HepG2 (cell line): ENCODE data around the gene BIRC3. TPM values are rescaled to one million over a fixed set of nuclear protein-coding genes. Genes with fewer than 3 reads are reported as not detected.
A peak's percentile ranks its signal among the peaks of the same experiment; 100 is the strongest.

Experiments
- ATF7-NPFF ChIP-seq: sonication (generic); formaldehyde crosslinking; IDR thresholded peaks from 2 replicates; pipeline ENCODE4 v1.8.1; 2023; ENCODE audit warnings: mild to moderate bottlenecking, low read depth, missing genetic modification reagents, moderate library complexity
- HDAC2 ChIP-seq: sonication (generic); formaldehyde crosslinking; IDR thresholded peaks from 2 replicates; pipeline ENCODE4 v1.4.0; 2020; ENCODE audit warnings: missing genetic modification reagents
- HOXA7 ChIP-seq: sonication (generic); formaldehyde crosslinking; IDR thresholded peaks from 2 replicates; pipeline ENCODE4 v1.8.1; 2022; ENCODE audit warnings: mild to moderate bottlenecking, missing genetic modification reagents, moderate library complexity
- IKZF1 ChIP-seq: fragments of 450-650 bp; IDR thresholded peaks from 2 replicates; pipeline ENCODE4 v1.7.1; 2016
- MIER3 ChIP-seq: IDR thresholded peaks from 2 replicates; pipeline ENCODE4 v1.6.1; 2016; ENCODE audit warnings: missing compliant biosample characterization, borderline replicate concordance
- MTA1 ChIP-seq: sonication (generic); formaldehyde crosslinking; IDR thresholded peaks from 2 replicates; pipeline ENCODE4 v1.4.0; 2020; ENCODE audit warnings: missing genetic modification reagents, mild to moderate bottlenecking, borderline replicate concordance
- MYNN ChIP-seq: sonication (generic); formaldehyde crosslinking; IDR thresholded peaks from 2 replicates; pipeline ENCODE4 v1.4.0; 2020; ENCODE audit warnings: mild to moderate bottlenecking, low read depth, missing genetic modification reagents
- NBN ChIP-seq: fragments of 450-650 bp; conservative IDR thresholded peaks from 2 replicates; pipeline ENCODE4 v1.6.1; 2017
- PHB2 ChIP-seq: fragments of 450-650 bp; IDR thresholded peaks from 2 replicates; pipeline ENCODE4 v1.6.1; 2018; ENCODE audit not compliant: partially characterized antibody
- PRPF4 ChIP-seq: fragments of 200-400 bp; formaldehyde crosslinking; IDR thresholded peaks from 2 replicates; pipeline ENCODE4 v1.6.1; 2016; ENCODE audit warnings: low read length, low read depth; ENCODE audit not compliant: poor library complexity, severe bottlenecking
- RORA ChIP-seq: sonication (generic); formaldehyde crosslinking; IDR thresholded peaks from 2 replicates; pipeline ENCODE4 v1.5.0; 2020; ENCODE audit warnings: mild to moderate bottlenecking, missing genetic modification reagents, moderate library complexity
- SRSF4 ChIP-seq: fragments of 200-400 bp; formaldehyde crosslinking; IDR thresholded peaks from one replicate; pipeline ENCODE4 v1.6.1; 2018; ENCODE audit warnings: mild to moderate bottlenecking, low read depth, low read length, moderate library complexity; ENCODE audit not compliant: poor library complexity, severe bottlenecking
- SRY ChIP-seq: sonication (generic); formaldehyde crosslinking; IDR thresholded peaks from 2 replicates; pipeline ENCODE4 v1.8.0; 2022; ENCODE audit warnings: mild to moderate bottlenecking, missing genetic modification reagents
- TEAD2 ChIP-seq: sonication (generic); formaldehyde crosslinking; IDR thresholded peaks from 2 replicates; pipeline ENCODE4 v1.9.0; 2021; ENCODE audit warnings: missing genetic modification reagents
- ZBTB49 ChIP-seq: sonication (generic); formaldehyde crosslinking; IDR thresholded peaks from 2 replicates; pipeline ENCODE4 v1.4.0; 2020; ENCODE audit warnings: missing genetic modification reagents, borderline replicate concordance
- ZFP90 ChIP-seq: sonication (generic); formaldehyde crosslinking; IDR thresholded peaks from 2 replicates; pipeline ENCODE4 v1.8.0; 2022; ENCODE audit warnings: missing genetic modification reagents, mild to moderate bottlenecking, inconsistent platforms, borderline replicate concordance
- ZNF160 ChIP-seq: sonication (generic); formaldehyde crosslinking; IDR thresholded peaks from 2 replicates; pipeline ENCODE4 v1.8.0; 2022; ENCODE audit warnings: mild to moderate bottlenecking, inconsistent platforms, missing genetic modification reagents
- ZNF317 ChIP-seq: sonication (generic); formaldehyde crosslinking; IDR thresholded peaks from 2 replicates; pipeline ENCODE4 v1.5.0; 2020; ENCODE audit warnings: mild to moderate bottlenecking, missing genetic modification reagents
- ZNF335 ChIP-seq: sonication (generic); formaldehyde crosslinking; IDR thresholded peaks from 2 replicates; pipeline ENCODE4 v1.4.0; 2020; ENCODE audit warnings: missing genetic modification reagents
- ZNF432 ChIP-seq: sonication (generic); formaldehyde crosslinking; IDR thresholded peaks from 2 replicates; pipeline ENCODE4 v1.5.0; 2020; ENCODE audit warnings: missing genetic modification reagents, mild to moderate bottlenecking, borderline replicate concordance
- ZNF510 ChIP-seq: sonication (generic); formaldehyde crosslinking; IDR thresholded peaks from 2 replicates; pipeline ENCODE4 v1.4.0; 2020; ENCODE audit warnings: low read depth, mild to moderate bottlenecking, missing genetic modification reagents
- ZNF776 ChIP-seq: sonication (generic); formaldehyde crosslinking; IDR thresholded peaks from 2 replicates; pipeline ENCODE4 v1.4.0; 2020; ENCODE audit warnings: mild to moderate bottlenecking, missing genetic modification reagents
- ZNF784 ChIP-seq: sonication (generic); formaldehyde crosslinking; IDR thresholded peaks from 2 replicates; pipeline ENCODE4 v1.5.1; 2020; ENCODE audit warnings: missing genetic modification reagents, mild to moderate bottlenecking, borderline replicate concordance
- ZNF83 ChIP-seq: sonication (generic); formaldehyde crosslinking; IDR thresholded peaks from 2 replicates; pipeline ENCODE4 v1.4.0; 2020; ENCODE audit warnings: missing genetic modification reagents, mild to moderate bottlenecking, borderline replicate concordance
- ZNF878 ChIP-seq: sonication (generic); formaldehyde crosslinking; IDR thresholded peaks from 2 replicates; pipeline ENCODE4 v1.8.1; 2023; ENCODE audit warnings: mild to moderate bottlenecking, missing genetic modification reagents, moderate library complexity
- polyA plus RNA-seq, 8 experiments: library from polyadenylated mRNA; depleted of rRNA in 3 of 8; stranded (reverse) in 7 of 8; unstranded in 1 of 8; fragments of >200 nt; fragmentation: Illumina TruSeq in 4 of 8; extraction: Trizol in 4 of 8; gene quantifications; 2 replicates each; pipeline versions ENCODE4 v1.2.1 to v1.2.3, GENCODE V29; 2011 to 2016; ENCODE audit warnings: low read depth in 4 of 8, missing spikeins in 1 of 8, mixed read lengths in 1 of 8; ENCODE audit not compliant: insufficient read depth in 1 of 8
- total RNA-seq, 5 experiments: library from RNA; depleted of rRNA; stranded (reverse); fragments of >200 nt; fragmentation: Illumina TruSeq; extraction: Trizol; gene quantifications; 2 replicates each; pipeline ENCODE4 v1.2.3, GENCODE V29; 2016; ENCODE audit warnings: low read depth in 1 of 5
- TF ChIP-seq, protein P1 (sequence below): sonication (generic); formaldehyde crosslinking; IDR thresholded peaks from 2 replicates; pipeline ENCODE4 v1.8.1; 2023; ENCODE audit warnings: mild to moderate bottlenecking, inconsistent platforms, moderate library complexity, missing genetic modification reagents, borderline replicate concordance
- TF ChIP-seq, protein P2 (sequence below): IDR thresholded peaks from 2 replicates; pipeline ENCODE4 v1.6.1; 2016; ENCODE audit warnings: missing genetic modification reagents, missing compliant biosample characterization

BIRC3 gene
- total and polyA plus RNA-seq, 2 of the 13 experiments (the other 11 are each of a cell fraction or from before 2014, with no cell fraction given), result 0.41 to 4.2 TPM

DNA sequence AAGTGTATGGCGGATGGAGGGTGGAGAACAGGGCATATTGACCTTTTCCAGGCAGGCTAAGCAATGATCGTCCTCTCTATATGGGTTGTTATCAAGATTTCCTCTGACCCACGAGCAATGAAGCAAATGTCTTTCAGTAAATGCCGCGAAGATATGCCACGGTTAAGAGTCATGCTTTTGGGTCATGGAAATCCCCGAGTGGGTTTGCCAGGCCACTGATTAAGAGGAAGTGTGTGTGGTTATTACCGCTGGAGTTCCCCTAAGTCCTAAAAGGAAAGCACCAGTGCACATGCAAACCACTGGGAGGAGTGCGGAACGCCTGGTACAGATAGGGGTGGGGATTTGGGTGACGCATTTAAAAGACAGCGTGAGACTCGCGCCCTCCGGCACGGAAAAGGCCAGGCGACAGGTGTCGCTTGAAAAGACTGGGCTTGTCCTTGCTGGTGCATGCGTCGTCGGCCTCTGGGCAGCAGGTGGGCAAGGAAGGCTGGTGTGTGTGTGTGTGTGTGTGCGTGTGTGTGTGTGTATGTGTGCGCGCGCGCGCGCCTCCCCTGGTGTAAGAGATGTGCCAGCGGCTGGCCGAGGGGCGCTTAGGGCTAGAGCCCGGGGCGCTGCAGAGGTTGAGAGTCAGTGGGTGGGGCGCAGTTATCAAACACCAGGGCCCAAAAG is at the start of gene BIRC3 (continued):
- TF ChIP-seq ZFP90 (no peak), PRPF4 (no peak), MYNN (CRISPR knock-in tag) (no peak), HOXA7 (CRISPR knock-in tag) (no peak), HDAC2 (no peak), ATF7-NPFF (CRISPR knock-in tag) (0 out of 2 replicates have a peak, but pooled peaks have one; percentile 42), ZBTB49 (CRISPR knock-in tag) (no peak), TEAD2 (no peak), NBN (no peak), RORA (CRISPR knock-in tag) (no peak), ZNF160 (CRISPR knock-in tag) (no peak), ZNF878 (no peak), ZNF317 (peak; percentile 65; the same call in 1 of the 2 replicates), MTA1 (peak; percentile 93; the same call in 1 of the 2 replicates), PHB2 (no peak), ZNF776 (CRISPR knock-in tag) (peak; percentile 36; the same call in 1 of the 2 replicates), ZNF432 (CRISPR knock-in tag) (no peak), SRSF4 (no peak), MIER3 (CRISPR knock-in tag) (no peak), SRY (CRISPR knock-in tag) (peak; percentile 87), ZNF784 (no peak), ZNF510 (CRISPR knock-in tag) (no peak), IKZF1 (no peak), ZNF335 (CRISPR knock-in tag) (no peak), ZNF83 (CRISPR knock-in tag) (no peak)
- TF ChIP-seq, protein P1, sequence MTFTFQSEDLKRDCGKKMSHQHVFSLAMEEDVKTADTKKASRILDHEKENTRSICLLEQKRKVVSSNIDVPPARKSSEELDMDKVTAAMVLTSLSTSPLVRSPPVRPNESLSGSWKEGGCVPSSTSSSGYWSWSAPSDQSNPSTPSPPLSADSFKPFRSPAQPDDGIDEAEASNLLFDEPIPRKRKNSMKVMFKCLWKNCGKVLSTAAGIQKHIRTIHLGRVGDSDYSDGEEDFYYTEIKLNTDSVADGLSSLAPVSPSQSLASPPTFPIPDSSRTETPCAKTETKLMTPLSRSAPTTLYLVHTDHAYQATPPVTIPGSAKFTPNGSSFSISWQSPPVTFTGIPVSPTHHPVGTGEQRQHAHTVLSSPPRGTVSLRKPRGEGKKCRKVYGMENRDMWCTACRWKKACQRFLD (CRISPR knock-in tag), result no peak
- TF ChIP-seq, protein P2, sequence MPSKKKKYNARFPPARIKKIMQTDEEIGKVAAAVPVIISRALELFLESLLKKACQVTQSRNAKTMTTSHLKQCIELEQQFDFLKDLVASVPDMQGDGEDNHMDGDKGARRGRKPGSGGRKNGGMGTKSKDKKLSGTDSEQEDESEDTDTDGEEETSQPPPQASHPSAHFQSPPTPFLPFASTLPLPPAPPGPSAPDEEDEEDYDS (CRISPR knock-in tag), result no peak; the same call in 1 of the 2 replicates
